ENCODE results near the gene SMS.
A peak's percentile ranks its signal among the peaks of the same experiment; 100 is the strongest.

SMS gene

DNA sequence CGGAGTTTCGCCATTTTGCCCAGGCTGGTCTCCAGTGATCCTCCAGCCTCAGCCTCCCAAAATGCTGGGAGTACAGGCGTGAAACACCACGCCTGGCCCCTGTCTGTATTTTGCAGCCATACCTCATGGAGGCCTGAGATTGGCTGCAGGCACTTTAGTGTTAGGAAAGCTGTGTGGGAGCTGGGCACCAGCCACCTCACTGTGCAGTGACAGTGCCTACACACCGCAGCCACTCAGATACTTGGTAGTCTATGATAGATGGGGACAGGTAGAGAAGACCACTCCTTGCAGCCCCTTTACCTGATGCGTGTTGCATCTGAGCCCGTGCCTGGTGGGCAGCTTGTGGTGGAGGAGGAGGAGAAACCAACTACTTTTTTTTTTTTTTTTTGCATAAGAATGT is 16.3 kb downstream of the SMS start:
- Mint-ChIP-seq H3K4me1 (peaks cover 62% of the 10 kb centered on the region), H3K36me3 (ENCODE audit: insufficient read depth) (no peaks in the 10 kb centered on the region), H3K27ac (ENCODE audit: low read depth) (no peak overlapping the region), H3K27me3 (no peaks in the 10 kb centered on the region), H3K9me3 (no peaks in the 10 kb centered on the region), H3K4me3 (no peak overlapping the region)
- DNase-seq (ENCODE audit: low spot score in 2 of 2): no peak
- ATAC-seq (replicated peaks; ENCODE audit: extremely low read depth, poor library complexity, severe bottlenecking): no peak

DNA sequence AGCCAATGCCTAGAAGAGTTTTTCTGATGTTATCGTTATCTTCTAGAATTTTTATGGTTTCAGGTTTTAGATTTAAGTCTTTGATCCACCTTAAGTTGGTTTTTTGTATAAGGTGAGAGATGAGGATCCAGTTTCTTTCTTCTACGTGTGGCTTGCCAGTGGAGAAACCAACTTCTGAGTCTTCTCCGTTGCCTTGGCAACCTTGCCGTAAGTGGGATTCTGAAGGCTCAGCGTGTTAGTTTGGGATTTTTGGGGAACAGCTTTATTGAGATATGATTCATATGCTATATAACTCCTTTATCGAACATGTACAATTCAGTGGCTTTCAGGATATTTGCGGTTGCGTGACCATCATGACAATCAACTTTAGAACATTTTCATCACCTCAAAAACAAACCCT is 17.7 kb downstream of the SMS start:
- ATAC-seq (replicated peaks; ENCODE audit: extremely low read depth, poor library complexity, severe bottlenecking): no peak
- H3K36me3 Mint-ChIP-seq (ENCODE audit: insufficient read depth): no peaks in the 10 kb centered on the region

GRCh38 chrX:21958916-21959315 is 18.4 kb downstream of the SMS start:
- Mint-ChIP-seq H3K36me3 (ENCODE audit: insufficient read depth) (no peaks in the 10 kb centered on the region), H3K4me1 (peaks cover 50% of the 10 kb centered on the region), H3K9me3 (no peaks in the 10 kb centered on the region), H3K27ac (ENCODE audit: low read depth) (peak overlapping the region; percentile 46), H3K27me3 (no peaks in the 10 kb centered on the region), H3K4me3 (no peak overlapping the region)
- DNase-seq (ENCODE audit: low spot score in 2 of 2): no peak
- no peak for ATAC-seq (replicated peaks; ENCODE audit: extremely low read depth, poor library complexity, severe bottlenecking)

More for the DNA sequence above, 17.7 kb downstream of the SMS start:
- H3K4me3 Mint-ChIP-seq: no peak overlapping the region
- H3K27ac Mint-ChIP-seq (ENCODE audit: low read depth): peak overlapping the region; percentile 46
- no peaks in the 10 kb centered on the region for H3K9me3 Mint-ChIP-seq
- H3K27me3 Mint-ChIP-seq: no peaks in the 10 kb centered on the region
- DNase-seq (ENCODE audit: low spot score in 2 of 2): no peak
- peaks cover 57% of the 10 kb centered on the region for H3K4me1 Mint-ChIP-seq

GRCh38 chrX:21959362-21960051 is 19.0 kb downstream of the SMS start:
- H3K27me3 Mint-ChIP-seq: no peaks in the 10 kb centered on the region
- peak overlapping the region; percentile 31 for H3K4me3 Mint-ChIP-seq
- no peak for DNase-seq (ENCODE audit: low spot score in 2 of 2)
- peaks cover 51% of the 10 kb centered on the region for H3K4me1 Mint-ChIP-seq
- ATAC-seq (replicated peaks; ENCODE audit: extremely low read depth, poor library complexity, severe bottlenecking): no peak
- no peaks in the 10 kb centered on the region for H3K9me3 Mint-ChIP-seq
- H3K36me3 Mint-ChIP-seq (ENCODE audit: insufficient read depth): no peaks in the 10 kb centered on the region
- peak overlapping the region; percentile 85 for H3K27ac Mint-ChIP-seq (ENCODE audit: low read depth)

DNA sequence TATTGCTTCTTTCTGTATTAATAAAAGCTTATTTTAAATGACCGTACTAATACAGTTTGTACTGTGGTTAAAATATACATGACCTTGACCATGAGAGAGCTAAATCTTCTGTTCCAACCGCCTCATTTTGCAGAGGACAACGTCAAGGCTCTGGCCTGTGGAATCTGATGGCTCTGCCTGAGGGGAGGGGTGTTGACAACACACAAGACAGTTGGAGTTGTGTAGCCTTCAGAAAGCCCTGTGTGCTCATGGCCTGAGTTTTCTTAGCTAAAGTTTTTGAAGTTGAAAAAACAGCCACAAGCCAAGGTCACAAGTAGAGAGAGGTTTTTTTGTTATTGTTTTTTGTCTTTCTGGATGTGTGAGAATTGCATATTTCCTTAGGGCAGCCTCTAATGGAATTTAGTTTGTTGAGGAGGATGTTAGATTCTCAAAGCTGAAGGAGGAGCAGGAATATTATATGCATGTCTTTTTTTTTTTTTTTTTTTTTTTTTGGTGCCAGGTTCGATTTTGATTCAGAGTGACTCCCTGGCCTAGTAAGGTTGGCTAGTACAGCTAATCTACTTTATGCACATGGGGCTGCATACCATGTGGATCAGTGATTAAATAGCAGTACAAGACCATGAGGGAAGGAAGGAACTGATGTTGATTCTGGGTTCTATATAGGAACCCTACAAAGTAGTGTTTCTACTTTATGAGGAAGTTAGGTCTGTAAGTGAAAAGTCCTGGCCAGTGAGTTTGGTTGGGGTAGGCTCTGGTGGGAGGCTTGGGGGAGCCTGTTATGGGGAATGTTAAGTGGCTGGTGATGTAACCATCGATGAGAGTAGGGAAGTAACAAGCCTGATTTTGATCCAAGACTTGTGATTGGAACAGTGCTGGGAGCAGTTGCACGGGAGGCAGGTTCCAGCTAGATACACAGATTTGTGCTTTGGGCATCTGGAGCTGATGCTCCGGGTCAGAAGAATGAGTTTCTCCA is 20.3 kb downstream of the SMS start:
- H3K4me1 Mint-ChIP-seq: peaks cover 50% of the 10 kb centered on the region
- no peaks in the 10 kb centered on the region for H3K9me3 Mint-ChIP-seq
- peak overlapping the region; percentile 2 for H3K4me3 Mint-ChIP-seq
- DNase-seq (ENCODE audit: low spot score in 2 of 2) (no peak), ATAC-seq (replicated peaks; ENCODE audit: extremely low read depth, poor library complexity, severe bottlenecking) (no peak)
- peak overlapping the region; percentile 58 for H3K27ac Mint-ChIP-seq (ENCODE audit: low read depth)
- no peaks in the 10 kb centered on the region for H3K36me3 Mint-ChIP-seq (ENCODE audit: insufficient read depth)
- no peaks in the 10 kb centered on the region for H3K27me3 Mint-ChIP-seq

GRCh38 chrX:21962361-21962760 is 21.9 kb downstream of the SMS start:
- ATAC-seq (replicated peaks; ENCODE audit: extremely low read depth, poor library complexity, severe bottlenecking): no peak

DNA sequence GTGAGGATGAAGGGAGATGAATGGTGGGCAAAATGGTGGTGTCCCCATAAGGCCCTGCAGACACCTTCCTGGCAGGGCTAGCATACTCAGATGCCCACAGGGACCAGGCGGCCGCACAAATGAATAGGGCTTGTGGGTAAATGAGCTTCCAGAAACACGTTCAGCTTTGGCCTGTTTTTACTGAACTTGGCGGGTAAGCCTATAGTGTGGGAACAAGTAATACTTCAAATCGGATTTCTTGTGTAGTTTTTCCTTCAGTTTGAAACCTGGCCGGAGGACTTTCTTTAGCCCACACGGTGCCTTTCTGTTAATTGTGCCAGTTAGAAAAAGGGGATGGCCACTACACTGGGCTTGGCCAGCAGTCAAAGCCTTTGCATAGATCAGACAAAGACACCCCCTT is 22.8 kb downstream of the SMS start:
- no peak overlapping the region for H3K27ac Mint-ChIP-seq (ENCODE audit: low read depth)
- H3K4me3 Mint-ChIP-seq: no peak overlapping the region
- no peak for DNase-seq (ENCODE audit: low spot score in 2 of 2)
- H3K27me3 Mint-ChIP-seq: no peaks in the 10 kb centered on the region
- H3K9me3 Mint-ChIP-seq: no peaks in the 10 kb centered on the region
- peaks cover 41% of the 10 kb centered on the region for H3K4me1 Mint-ChIP-seq
- no peak for ATAC-seq (replicated peaks; ENCODE audit: extremely low read depth, poor library complexity, severe bottlenecking)
- peaks cover under 1% of the 10 kb centered on the region for H3K36me3 Mint-ChIP-seq (ENCODE audit: insufficient read depth)

More at GRCh38 chrX:21962361-21962760, 21.9 kb downstream of the SMS start:
- Mint-ChIP-seq H3K27ac (ENCODE audit: low read depth) (peak overlapping the region; percentile 4), H3K27me3 (no peaks in the 10 kb centered on the region), H3K36me3 (ENCODE audit: insufficient read depth) (no peaks in the 10 kb centered on the region), H3K9me3 (no peaks in the 10 kb centered on the region), H3K4me3 (no peak overlapping the region), H3K4me1 (peaks cover 49% of the 10 kb centered on the region)
- DNase-seq (ENCODE audit: low spot score in 2 of 2): no peak

- Mint-ChIP-seq H3K27me3 (no peaks in the 10 kb centered on the region), H3K36me3 (ENCODE audit: insufficient read depth) (peaks cover 2% of the 10 kb centered on the region), H3K27ac (ENCODE audit: low read depth) (no peak overlapping the region), H3K4me1 (peaks cover 36% of the 10 kb centered on the region), H3K4me3 (no peak overlapping the region), H3K9me3 (no peaks in the 10 kb centered on the region)
- ATAC-seq (replicated peaks; ENCODE audit: extremely low read depth, poor library complexity, severe bottlenecking) (no peak), DNase-seq (ENCODE audit: low spot score in 2 of 2) (no peak)
These were observed 23.4 kb downstream of the SMS start for GRCh38 chrX:21963731-21964405.

GRCh38 chrX:21966866-21967265 is 26.4 kb downstream of the SMS start:
- Mint-ChIP-seq H3K27ac (ENCODE audit: low read depth) (no peak overlapping the region), H3K27me3 (no peaks in the 10 kb centered on the region), H3K4me1 (peaks cover 13% of the 10 kb centered on the region), H3K9me3 (no peaks in the 10 kb centered on the region), H3K36me3 (ENCODE audit: insufficient read depth) (peaks cover 12% of the 10 kb centered on the region), H3K4me3 (no peak overlapping the region)
- DNase-seq (ENCODE audit: low spot score in 2 of 2): no peak
- no peak for ATAC-seq (replicated peaks; ENCODE audit: extremely low read depth, poor library complexity, severe bottlenecking)

DNA sequence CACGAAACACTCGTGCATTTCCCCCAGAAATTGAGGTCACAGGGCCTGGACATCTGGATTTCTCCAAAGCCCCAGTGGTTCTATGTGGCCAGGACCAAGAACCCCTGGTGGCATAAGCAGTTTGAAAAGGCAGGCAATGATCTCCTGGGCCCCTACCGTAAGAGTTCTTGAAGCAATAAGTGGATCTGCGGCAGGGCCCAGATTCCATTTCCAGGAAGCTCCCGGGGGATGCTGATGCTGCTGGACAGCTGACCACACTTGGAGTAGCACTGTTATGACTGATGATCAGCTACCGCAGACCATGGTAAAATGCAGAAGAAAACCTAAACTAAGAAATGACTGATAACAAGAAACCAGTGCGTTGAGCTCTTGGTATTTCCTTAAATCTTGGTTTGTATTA is 27.8 kb downstream of the SMS start:
- Mint-ChIP-seq H3K4me1 (peaks cover 21% of the 10 kb centered on the region), H3K4me3 (no peak overlapping the region), H3K36me3 (ENCODE audit: insufficient read depth) (peaks cover 16% of the 10 kb centered on the region), H3K27ac (ENCODE audit: low read depth) (no peak overlapping the region), H3K9me3 (no peaks in the 10 kb centered on the region), H3K27me3 (no peaks in the 10 kb centered on the region)
- ATAC-seq (replicated peaks; ENCODE audit: extremely low read depth, poor library complexity, severe bottlenecking): no peak
- no peak for DNase-seq (ENCODE audit: low spot score in 2 of 2)

DNA sequence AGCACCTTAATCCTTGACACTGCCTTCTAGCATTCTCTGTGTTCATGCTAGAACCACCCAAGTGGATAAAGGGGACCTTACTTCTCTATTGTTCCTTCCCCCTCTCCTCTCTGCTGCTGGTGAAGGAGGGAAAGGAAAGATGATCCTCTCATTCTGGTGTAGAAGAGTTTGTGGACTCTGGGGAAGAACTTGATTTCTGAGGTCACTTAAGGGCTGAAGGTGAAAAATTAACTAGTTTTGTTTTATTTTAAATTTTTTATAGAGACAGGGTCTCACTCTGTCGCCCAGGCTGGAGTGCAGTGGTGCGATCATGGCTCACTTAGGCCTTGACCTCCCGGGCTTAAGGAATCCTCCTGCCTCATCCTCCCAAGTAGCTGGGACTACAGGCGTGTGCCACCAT is 29.8 kb downstream of the SMS start:
- Mint-ChIP-seq H3K9me3 (no peaks in the 10 kb centered on the region), H3K4me3 (no peak overlapping the region), H3K27me3 (no peaks in the 10 kb centered on the region), H3K27ac (ENCODE audit: low read depth) (no peak overlapping the region), H3K4me1 (peaks cover 20% of the 10 kb centered on the region), H3K36me3 (ENCODE audit: insufficient read depth) (peaks cover 16% of the 10 kb centered on the region)
- ATAC-seq (replicated peaks; ENCODE audit: extremely low read depth, poor library complexity, severe bottlenecking): no peak
- no peak for DNase-seq (ENCODE audit: low spot score in 2 of 2)

DNA sequence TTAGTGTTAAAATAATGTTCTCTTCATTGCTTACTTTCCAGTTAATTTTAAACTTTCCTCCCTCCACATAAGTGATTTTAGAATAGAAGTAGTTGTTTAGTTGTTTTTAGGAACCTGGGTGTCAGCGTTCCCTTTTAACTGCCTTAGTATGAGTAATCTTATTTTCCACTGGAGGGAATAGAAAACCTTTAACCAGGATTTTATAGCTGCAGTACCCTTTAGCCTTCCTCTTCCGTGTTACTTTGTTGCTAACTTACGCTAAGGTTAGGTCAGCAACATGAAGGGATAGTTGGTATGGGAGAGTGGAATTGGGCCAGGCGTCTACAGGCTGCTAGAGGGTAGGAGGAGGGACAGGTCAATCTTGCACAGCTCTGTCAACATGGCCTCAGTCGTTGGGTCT is 31.5 kb downstream of the SMS start:
- H3K4me3 Mint-ChIP-seq: no peak overlapping the region
- ATAC-seq (replicated peaks; ENCODE audit: extremely low read depth, poor library complexity, severe bottlenecking): no peak
- peaks cover 20% of the 10 kb centered on the region for H3K36me3 Mint-ChIP-seq (ENCODE audit: insufficient read depth)
- H3K27ac Mint-ChIP-seq (ENCODE audit: low read depth): peak overlapping the region; percentile 86
- H3K4me1 Mint-ChIP-seq: peaks cover 20% of the 10 kb centered on the region
- no peaks in the 10 kb centered on the region for H3K9me3 Mint-ChIP-seq
- H3K27me3 Mint-ChIP-seq: no peaks in the 10 kb centered on the region
- DNase-seq (ENCODE audit: low spot score in 2 of 2): no peak

Data from central memory CD8-positive, alpha-beta T cell (primary cell).